ENCODE measurements around the gene DDX51.

DNA sequence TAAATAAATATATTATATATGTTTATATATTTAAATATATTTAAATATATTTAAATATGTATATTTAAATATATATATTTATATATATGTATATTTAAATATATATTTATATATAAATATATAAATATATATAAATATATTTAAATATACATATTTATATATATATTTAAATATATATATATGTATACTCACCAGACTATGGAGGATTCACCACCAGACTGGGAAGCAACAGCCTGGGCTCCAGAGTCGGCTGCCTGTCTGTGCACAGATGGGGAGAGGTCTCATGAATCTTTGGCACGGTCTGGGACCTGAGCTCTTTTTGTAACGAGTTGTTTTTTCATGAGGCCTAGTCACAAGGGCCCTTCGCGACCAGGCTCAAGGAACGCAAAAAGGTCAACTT is 21.5 kb upstream of the DDX51 start:
- TF ChIP-seq, protein P1, sequence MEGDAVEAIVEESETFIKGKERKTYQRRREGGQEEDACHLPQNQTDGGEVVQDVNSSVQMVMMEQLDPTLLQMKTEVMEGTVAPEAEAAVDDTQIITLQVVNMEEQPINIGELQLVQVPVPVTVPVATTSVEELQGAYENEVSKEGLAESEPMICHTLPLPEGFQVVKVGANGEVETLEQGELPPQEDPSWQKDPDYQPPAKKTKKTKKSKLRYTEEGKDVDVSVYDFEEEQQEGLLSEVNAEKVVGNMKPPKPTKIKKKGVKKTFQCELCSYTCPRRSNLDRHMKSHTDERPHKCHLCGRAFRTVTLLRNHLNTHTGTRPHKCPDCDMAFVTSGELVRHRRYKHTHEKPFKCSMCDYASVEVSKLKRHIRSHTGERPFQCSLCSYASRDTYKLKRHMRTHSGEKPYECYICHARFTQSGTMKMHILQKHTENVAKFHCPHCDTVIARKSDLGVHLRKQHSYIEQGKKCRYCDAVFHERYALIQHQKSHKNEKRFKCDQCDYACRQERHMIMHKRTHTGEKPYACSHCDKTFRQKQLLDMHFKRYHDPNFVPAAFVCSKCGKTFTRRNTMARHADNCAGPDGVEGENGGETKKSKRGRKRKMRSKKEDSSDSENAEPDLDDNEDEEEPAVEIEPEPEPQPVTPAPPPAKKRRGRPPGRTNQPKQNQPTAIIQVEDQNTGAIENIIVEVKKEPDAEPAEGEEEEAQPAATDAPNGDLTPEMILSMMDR (IDR thresholded peaks at IDR 0.05): no peak
- TF ChIP-seq POLR2AphosphoS5 (IDR thresholded peaks at IDR 0.05; ENCODE audit: low read depth, low read length): no peak

Data from Panc1 (cell line).